Thyroid gland (tissue), 4 donors: Measurements from ENCODE around the gene PDE8A.
"Not testable (repeated sequence)": the region's sequence is repeated elsewhere in the genome, so short reads cannot be mapped to it uniquely, and the experiment has no call there.

Source experiments
- POLR2A ChIP-seq, 2 donors: fragments of 450-650 bp; IDR thresholded peaks; one replicate each; pipeline ENCODE4 v1.6.1; 2017; ENCODE audit warnings: antibody characterized with exemption in 2 of 2, mild to moderate bottlenecking in 2 of 2, moderate library complexity in 1 of 2
- TF ChIP-seq, protein P1 (sequence below), 6 experiments: fragments of 200-600 bp in 3 of 6; fragments of 450-650 bp in 3 of 6; sonication (generic) in 3 of 6; IDR thresholded peaks; one replicate each; pipeline ENCODE4 v1.5.1; 2016 to 2019; ENCODE audit warnings: antibody characterized with exemption in 6 of 6, mild to moderate bottlenecking in 2 of 6, inconsistent platforms in 1 of 6, moderate library complexity in 1 of 6

DNA sequence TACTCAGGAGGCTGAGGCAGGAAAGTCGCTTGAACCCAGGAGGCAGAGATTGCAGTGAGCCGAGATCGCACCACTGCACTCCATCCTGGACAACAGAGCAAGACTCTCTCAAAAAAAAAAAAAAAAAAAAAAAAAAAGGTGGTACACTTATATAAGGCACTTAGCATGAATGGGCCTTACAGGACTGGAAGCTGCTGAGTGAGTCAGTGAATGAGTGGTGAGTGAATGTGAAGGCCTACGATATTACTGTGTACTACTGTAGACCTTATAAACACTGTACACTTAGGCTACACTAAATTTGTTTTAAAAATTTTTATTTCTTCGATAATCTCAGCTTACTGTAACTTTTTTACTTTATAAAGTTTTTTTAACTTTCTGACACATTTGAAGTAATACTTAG lies 15.1 kb downstream of the PDE8A start:
- TF ChIP-seq, protein P1, sequence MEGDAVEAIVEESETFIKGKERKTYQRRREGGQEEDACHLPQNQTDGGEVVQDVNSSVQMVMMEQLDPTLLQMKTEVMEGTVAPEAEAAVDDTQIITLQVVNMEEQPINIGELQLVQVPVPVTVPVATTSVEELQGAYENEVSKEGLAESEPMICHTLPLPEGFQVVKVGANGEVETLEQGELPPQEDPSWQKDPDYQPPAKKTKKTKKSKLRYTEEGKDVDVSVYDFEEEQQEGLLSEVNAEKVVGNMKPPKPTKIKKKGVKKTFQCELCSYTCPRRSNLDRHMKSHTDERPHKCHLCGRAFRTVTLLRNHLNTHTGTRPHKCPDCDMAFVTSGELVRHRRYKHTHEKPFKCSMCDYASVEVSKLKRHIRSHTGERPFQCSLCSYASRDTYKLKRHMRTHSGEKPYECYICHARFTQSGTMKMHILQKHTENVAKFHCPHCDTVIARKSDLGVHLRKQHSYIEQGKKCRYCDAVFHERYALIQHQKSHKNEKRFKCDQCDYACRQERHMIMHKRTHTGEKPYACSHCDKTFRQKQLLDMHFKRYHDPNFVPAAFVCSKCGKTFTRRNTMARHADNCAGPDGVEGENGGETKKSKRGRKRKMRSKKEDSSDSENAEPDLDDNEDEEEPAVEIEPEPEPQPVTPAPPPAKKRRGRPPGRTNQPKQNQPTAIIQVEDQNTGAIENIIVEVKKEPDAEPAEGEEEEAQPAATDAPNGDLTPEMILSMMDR (IDR thresholded peaks at IDR 0.05): not testable (repeated sequence)
- TF ChIP-seq POLR2A (IDR thresholded peaks at IDR 0.05): not testable (repeated sequence)
